HL-60/S4 (cell line): ENCODE data around the gene ELP6.

Experiments used
- in situ Hi-C: fragments of 300-500 bp; cut with MboI; formaldehyde crosslinking; loops from 2 replicates; pipeline ENCODE4 v1.14.3; 2022; ENCODE audit warnings: low sequenced_read_pairs

Gene ELP6

GRCh38 chr3:47513125-47513929 is at the start of gene ELP6:
ELP6 (minus strand) TSS chr3:47513712; CDS start chr3:47513590, 122 bp downstream.
- in situ Hi-C loops: loop anchor here (25.0 kb wide), 1 partner anchor 624 kb away; no protein-coding TSS in a partner anchor

GRCh38 chr3:47556351-47556750 is 42.8 kb upstream of the ELP6 start:
- in situ Hi-C loops: no loop called here

- in situ Hi-C loops: no loop called here
These were observed 40.8 kb upstream of the ELP6 start for GRCh38 chr3:47554335-47554734.

GRCh38 chr3:47553407-47553806 is 39.9 kb upstream of the ELP6 start:
- in situ Hi-C loops: no loop called here

- in situ Hi-C loops: no loop called here
These were observed 29.1 kb upstream of the ELP6 start for GRCh38 chr3:47542471-47543173.

GRCh38 chr3:47541583-47542108 is 28.1 kb upstream of the ELP6 start:
- in situ Hi-C loops: no loop called here

GRCh38 chr3:47540281-47540680 is 26.8 kb upstream of the ELP6 start:
- in situ Hi-C loops: no loop called here

GRCh38 chr3:47536967-47537366 is 23.5 kb upstream of the ELP6 start:
- in situ Hi-C loops: no loop called here

- in situ Hi-C loops: no loop called here
These were observed 22.8 kb upstream of the ELP6 start for GRCh38 chr3:47536221-47536891.

GRCh38 chr3:47533996-47534454 is 20.5 kb upstream of the ELP6 start:
- in situ Hi-C loops: no loop called here

GRCh38 chr3:47533481-47533880 is 20.0 kb upstream of the ELP6 start:
- in situ Hi-C loops: no loop called here

GRCh38 chr3:47527952-47528725 is 14.6 kb upstream of the ELP6 start:
- in situ Hi-C loops: loop anchor here (10.0 kb wide), 1 partner anchor 257 kb away; the partner anchor contains the start of gene SMARCC1

GRCh38 chr3:47525617-47526016 is 12.1 kb upstream of the ELP6 start:
- in situ Hi-C loops: loop anchor here (10.0 kb wide), 1 partner anchor 259 kb away; the partner anchor contains the start of gene SMARCC1

GRCh38 chr3:47523310-47524073 is 10.0 kb upstream of the ELP6 start:
- in situ Hi-C loops: loop anchor here (10.0 to 25.0 kb wide), 2 partner anchors 261 to 614 kb away; partner anchors contain the start of gene SMARCC1

GRCh38 chr3:47522082-47522987 is 8.8 kb upstream of the ELP6 start:
- in situ Hi-C loops: loop anchor here (10.0 to 25.0 kb wide), 2 partner anchors 262 to 615 kb away; partner anchors contain the start of gene SMARCC1

- in situ Hi-C loops: loop anchor here (10.0 to 25.0 kb wide), 2 partner anchors 264 to 617 kb away; partner anchors contain the start of gene SMARCC1
These were observed 7.2 kb upstream of the ELP6 start for GRCh38 chr3:47520756-47521155.

- in situ Hi-C loops: loop anchor here (25.0 kb wide), 1 partner anchor 619 kb away; no protein-coding TSS in a partner anchor
These were observed 4.4 kb upstream of the ELP6 start for GRCh38 chr3:47517937-47518336.

- in situ Hi-C loops: loop anchor here (25.0 kb wide), 1 partner anchor 621 kb away; no protein-coding TSS in a partner anchor
These were observed 2.4 kb upstream of the ELP6 start for GRCh38 chr3:47515864-47516319.
